BJ (cell line): ENCODE data around the gene PSMB7. TPM values are rescaled to one million over a fixed set of nuclear protein-coding genes. Genes with fewer than 3 reads are reported as not detected.

Source experiments
- CTCF ChIA-PET: fragments of 350-600 bp; formaldehyde crosslinking; extraction: SDS; loops from one replicate; lab custom pipeline; 2021; ENCODE audit warnings: antibody characterized with exemption, inconsistent platforms; lab: Yijun Ruan, JAX
- POLR2A ChIA-PET: fragments of 300-600 bp; sonication (Branson Sonifier 250); formaldehyde crosslinking; extraction: SDS; loops from one replicate; lab custom pipeline; 2021; ENCODE audit warnings: antibody characterized with exemption; lab: Charles Lee
- DNase-seq: peaks from one replicate; pipeline ENCODE4 v3.0.0-alpha.2; 2011; ENCODE audit warnings: low read depth
- H3K27me3 ChIP-seq: 2 replicates; pipeline ENCODE4 v1.6.0; 2011; ENCODE audit warnings: low read length; ENCODE audit not compliant: control insufficient read depth, insufficient read depth
- H3K36me3 ChIP-seq: 2 replicates; pipeline ENCODE4 v1.5.1; 2011; ENCODE audit warnings: low read length; ENCODE audit not compliant: control insufficient read depth, insufficient read depth
- H3K4me3 ChIP-seq: 2 replicates; pipeline ENCODE4 v1.5.1; 2011; ENCODE audit warnings: low read depth, mild to moderate bottlenecking, control low read depth, low read length
- CTCF ChIP-seq: IDR thresholded peaks from 2 replicates; pipeline ENCODE4 v1.5.1; 2011; ENCODE audit warnings: low read depth, mild to moderate bottlenecking, control low read depth, inconsistent platforms, low read length, moderate library complexity; ENCODE audit not compliant: insufficient read depth
- polyA plus RNA-seq: library from polyadenylated mRNA; depleted of rRNA; stranded (reverse); fragments of >200 nt; gene quantifications from 2 replicates; pipeline ENCODE4 v1.2.3, GENCODE V29; 2011

Gene PSMB7
- polyA plus RNA-seq, 1 experiment: 325 TPM

DNA sequence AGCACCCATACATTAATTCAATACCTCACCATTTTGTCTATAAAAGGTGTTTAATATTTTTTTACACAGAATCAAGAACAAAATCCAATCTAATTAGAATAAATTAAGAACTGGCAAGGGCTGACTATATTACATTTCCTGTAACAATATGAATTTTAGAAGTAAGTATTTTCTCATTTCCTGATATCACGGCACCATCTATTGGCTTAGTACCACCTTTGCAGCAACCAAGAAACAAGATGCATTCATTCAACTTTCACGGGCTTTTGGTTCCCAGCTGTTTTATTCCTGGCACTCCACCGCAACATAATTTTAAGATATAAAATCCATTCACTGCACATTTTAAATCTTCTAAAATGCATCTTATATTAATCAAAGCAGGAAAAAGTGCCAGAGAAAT, 20.6 kb downstream of the PSMB7 start:
- no peak for TF ChIP-seq CTCF
- no peak for DNase-seq
- Histone ChIP-seq H3K4me3 (no peak overlapping the region), H3K36me3 (no peaks in the 10 kb centered on the region), H3K27me3 (no peaks in the 10 kb centered on the region)
- POLR2A ChIA-PET: no interaction called here
- CTCF ChIA-PET: interaction anchor here (0.6 to 9.2 kb wide), 10 partner anchors 10 to 863 kb away, joined by 3 to 99 read pairs (median 3); no protein-coding TSS in a partner anchor

- ChIA-PET CTCF (interaction anchor here (0.5 to 9.2 kb wide), 9 partner anchors 10 to 269 kb away, joined by 3 to 99 read pairs (median 5); no protein-coding TSS in a partner anchor), POLR2A (no interaction called here)
- TF ChIP-seq CTCF: no peak
- no peak for DNase-seq
- Histone ChIP-seq H3K36me3 (no peaks in the 10 kb centered on the region), H3K27me3 (no peaks in the 10 kb centered on the region), H3K4me3 (no peak overlapping the region)
These were observed 21.1 kb downstream of the PSMB7 start for GRCh38 chr9:124394167-124394566.

DNA sequence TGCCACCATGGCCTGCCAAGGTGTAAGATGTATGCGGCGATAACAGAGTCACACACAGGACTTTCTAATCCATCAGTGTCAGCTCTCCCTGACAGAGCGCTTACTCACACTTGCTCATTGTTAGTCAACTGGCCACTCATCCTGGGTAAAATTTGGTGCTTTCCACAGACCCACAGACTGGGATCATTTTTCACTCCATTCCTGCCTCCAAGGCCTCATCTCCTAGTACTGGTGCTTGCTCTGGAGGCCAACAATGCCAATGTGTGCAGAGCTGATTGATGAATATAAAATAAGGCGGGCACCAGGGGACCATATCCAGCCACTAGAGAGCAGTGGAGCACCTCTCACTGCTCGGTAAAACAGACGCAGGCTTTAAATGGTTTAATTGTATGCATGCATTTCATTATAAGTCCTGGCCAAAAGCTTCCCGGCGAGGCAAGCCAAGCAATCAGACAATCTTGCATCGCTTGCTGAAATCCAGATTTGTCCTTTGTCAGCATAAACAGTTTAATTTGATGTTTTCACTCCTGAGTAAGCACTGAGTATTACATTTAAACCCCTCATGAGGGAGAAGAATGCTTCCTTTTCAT, 22.3 kb downstream of the PSMB7 start:
- CTCF ChIA-PET: interaction anchor here (0.6 to 9.2 kb wide), 16 partner anchors 9 to 268 kb away, joined by 3 to 99 read pairs (median 4); no protein-coding TSS in a partner anchor
- Histone ChIP-seq H3K27me3 (no peaks in the 10 kb centered on the region), H3K36me3 (no peaks in the 10 kb centered on the region), H3K4me3 (no peak overlapping the region)
- peak; percentile 65 for TF ChIP-seq CTCF
- POLR2A ChIA-PET: interaction anchor here (0.6 kb wide), 1 partner anchor 50 kb away, joined by 3 read pairs; no protein-coding TSS in a partner anchor
- DNase-seq: peak; percentile 66

DNA sequence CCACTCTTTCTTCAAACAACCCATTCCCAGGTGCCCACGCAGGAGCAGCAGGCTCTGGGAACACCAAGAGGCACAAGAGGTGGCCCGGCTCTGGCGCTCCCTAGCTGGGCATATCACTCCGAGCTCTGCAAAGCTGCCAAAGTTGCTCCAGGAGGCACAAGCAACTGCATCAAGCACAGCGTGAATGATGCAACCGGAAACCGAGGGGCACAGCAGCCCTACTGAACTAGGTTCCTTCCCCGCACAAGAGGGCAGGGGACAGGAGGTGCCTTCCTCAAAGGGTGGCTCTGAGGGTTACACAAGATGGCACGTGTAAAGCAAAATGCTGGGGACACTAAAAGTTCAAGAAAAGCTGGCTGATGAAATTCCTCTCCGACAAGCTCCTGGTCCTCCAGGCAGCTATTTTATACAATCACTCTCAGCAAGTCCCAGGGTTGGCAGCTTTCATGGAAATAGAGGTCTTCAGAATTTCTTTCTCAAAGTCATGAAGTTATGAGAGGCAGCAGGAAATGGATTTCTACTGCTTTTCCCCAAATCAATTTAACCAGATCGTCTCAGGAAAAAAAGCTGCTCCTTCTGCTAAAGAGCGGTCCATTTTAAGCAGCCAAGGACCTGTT, 22.9 kb downstream of the PSMB7 start:
- Histone ChIP-seq H3K36me3 (no peaks in the 10 kb centered on the region), H3K4me3 (no peak overlapping the region), H3K27me3 (no peaks in the 10 kb centered on the region)
- ChIA-PET POLR2A (interaction anchor here (0.6 kb wide), 1 partner anchor 50 kb away, joined by 3 read pairs; no protein-coding TSS in a partner anchor), CTCF (interaction anchor here (0.7 to 9.2 kb wide), 16 partner anchors 8 to 267 kb away, joined by 3 to 99 read pairs (median 4); no protein-coding TSS in a partner anchor)
- no peak for TF ChIP-seq CTCF
- no peak for DNase-seq
